Heart right ventricle (tissue), 16 donors: ENCODE measurements around the gene GALK2. TPM values are rescaled to one million over a fixed set of nuclear protein-coding genes. Genes with fewer than 3 reads are reported as not detected.
A peak's percentile ranks its signal among the peaks of the same experiment; 100 is the strongest.

Source experiments
- ATAC-seq, 8 donors: fragments of 200-7000 bp; cut with Tn5 transposase; one replicate each; pipeline ENCODE4 v1.9.1; 2020; ENCODE audit warnings: mild to moderate bottlenecking in 8 of 8, moderate library complexity in 8 of 8, moderate number of reproducible peaks in 1 of 8
- DNase-seq, 2 donors: peaks; one replicate each; pipeline ENCODE4 v3.0.0-alpha.2; 2020
- H3K27ac ChIP-seq, 10 donors: fragments of 200-600 bp; sonication (generic) in 2 of 10; one replicate each; pipeline versions ENCODE4 v1.5.0 to v1.8.0; 2020 to 2022; ENCODE audit warnings: mild to moderate bottlenecking in 3 of 10
- H3K27me3 ChIP-seq, 7 donors: fragments of 200-600 bp; one replicate each; pipeline ENCODE4 v1.8.0; 2021 to 2022; ENCODE audit warnings: mild to moderate bottlenecking in 2 of 7
- H3K36me3 ChIP-seq, 9 donors: fragments of 200-600 bp; sonication (generic) in 1 of 9; one replicate each; pipeline versions ENCODE4 v1.5.0 to v1.8.0; 2020 to 2022; ENCODE audit warnings: mild to moderate bottlenecking in 2 of 9
- H3K4me1 ChIP-seq, 9 donors: fragments of 200-600 bp; sonication (generic) in 1 of 9; one replicate each; pipeline versions ENCODE4 v1.5.0 to v1.8.0; 2020 to 2022; ENCODE audit warnings: mild to moderate bottlenecking in 4 of 9
- H3K4me3 ChIP-seq, 10 donors: fragments of 200-600 bp; sonication (generic) in 2 of 10; one replicate each; pipeline versions ENCODE4 v1.5.0 to v1.8.0; 2020 to 2022; ENCODE audit warnings: mild to moderate bottlenecking in 7 of 10, moderate library complexity in 2 of 10
- H3K9me3 ChIP-seq, 11 donors: fragments of 200-600 bp in 10 of 11; sonication (generic) in 2 of 11; one replicate each; pipeline versions ENCODE4 v1.5.0 to v1.8.0; 2013 to 2022; ENCODE audit warnings: mild to moderate bottlenecking in 2 of 11, control low read depth in 1 of 11, moderate library complexity in 1 of 11
- WGBS, 2 donors: extraction: QIAGEN DNeasy Blood & Tissue Kit; methylation state at CpG; one replicate each; pipeline ENCODE4 v1.1.7; 2013; ENCODE audit warnings: inconsistent platforms in 1 of 2; 5-methylcytosine and 5-hydroxymethylcytosine counted together
- intact Hi-C, 10 donors: fragments of 100-400 bp; cut with DNase I; formaldehyde crosslinking; loops; one replicate each; pipeline versions ENCODE4 v1.11.1 to v1.14.2; 2022
- polyA plus RNA-seq, 2 donors: library from polyadenylated mRNA; stranded (reverse); fragments of 200-250 nt; gene quantifications; one replicate each; pipeline ENCODE4 v1.2.3, GENCODE V29; 2013
- total RNA-seq, 10 donors: library from RNA; stranded (reverse); fragmentation: NEBNext Ultra II Directional in 3 of 10; extraction: Animal tissue kit (Norgen Biotek cat#: 25700) in 3 of 10; gene quantifications; one replicate each; pipeline versions ENCODE4 v1.2.1 to v1.2.4, GENCODE V29; 2021 to 2023
- TF ChIP-seq, protein P1 (sequence below), 9 donors: fragments of 200-600 bp; sonication (generic) in 2 of 9; IDR thresholded peaks; one replicate each; pipeline versions ENCODE4 v1.5.0 to v1.8.0; 2021 to 2022; ENCODE audit warnings: antibody characterized with exemption in 9 of 9, mild to moderate bottlenecking in 5 of 9, moderate library complexity in 1 of 9
- donor health status: Arrhythmogenic right ventricular cardiomyopathy.
- donor health status: ischemic (EF 13 %, LVEDD 7.1; RV severe dilation, severe dysfunction).
- donor health status: healthy with polysubstance abuse.
- donor health status: DM: no; HTN: yes; CAD: no.
- donor health status: DM: no; HTN: no; CAD: no.
- donor health status: ischemic (EF 25% LVEDD 6.9; RV normal size, moderate dysfunction).
- donor health status: ischemic (EF 25% LVEDD 5.7; RV mildly dilated, moderate dysfunction).
- donor health status: healthy.
- donor health status: DM: yes; HTN: yes; CAD: no.
- donor health status: Ischemic cardiomyopathy.
- donor health status: ischemic (EF 35%, LVEDD 5.7; RV mildly dilated, moderate dysfunction).
- donor health status: nonischemic (EF 11% LVEDD 7.7; RV severe dilation, severe dysfunction).
- donor health status: DM: yes; HTN: yes; CAD: no.
- donor health status: PGD.
- donor health status: ischemic (EF 29% LVEDD 5.4; RV normal size, mild dysfunction).
- donor health status: nonischemic (EF 23%, LVEDD 6.1; RV moderate dilation, normal function).

Gene GALK2
- total and polyA plus RNA-seq, 12 donors = 6.2 to 43.9 (median 35.5) TPM

DNA sequence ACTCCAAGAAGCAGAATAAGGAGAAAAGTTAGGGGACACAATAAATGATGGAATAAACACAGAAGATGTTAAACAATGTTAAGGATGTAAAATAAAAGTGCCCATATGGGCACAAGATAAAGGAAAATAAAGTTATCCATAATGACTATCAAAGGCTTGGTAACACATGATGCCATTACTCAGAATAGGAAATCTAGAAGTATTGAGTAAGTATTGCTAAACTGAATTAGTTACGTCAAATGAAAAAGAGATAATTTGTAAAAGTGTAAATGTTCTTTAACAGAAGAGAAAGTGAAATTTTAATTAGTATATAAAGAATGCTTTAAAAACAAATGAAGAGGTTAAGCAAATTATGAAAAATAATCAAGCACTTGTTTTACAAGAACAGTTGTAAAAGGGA lies 21.3 kb upstream of the GALK2 start:
- Histone ChIP-seq H3K27ac (no peak overlapping the region), H3K27me3 (no peaks in the 10 kb centered on the region), H3K4me3 (no peak overlapping the region), H3K9me3 (no peaks in the 10 kb centered on the region), H3K4me1 (peaks cover 0 to 73% (median 55%) of the 10 kb centered on the region in 9 donors), H3K36me3 (peaks cover 0 to 18% (median under 1%) of the 10 kb centered on the region in 9 donors)
- DNase-seq (no peak), ATAC-seq (no peak)
- 83 to 86% methylated on average over 1 of the region's 1 CpG for WGBS, 2 donors
- intact Hi-C loops = loop anchor here (5.0 to 10.0 kb wide), 7 partner anchors 101 to 286 kb away; partner anchors contain the start of genes SECISBP2L (in 4 of the 10) and EID1 (in 1 of the 10)
- TF ChIP-seq, protein P1, sequence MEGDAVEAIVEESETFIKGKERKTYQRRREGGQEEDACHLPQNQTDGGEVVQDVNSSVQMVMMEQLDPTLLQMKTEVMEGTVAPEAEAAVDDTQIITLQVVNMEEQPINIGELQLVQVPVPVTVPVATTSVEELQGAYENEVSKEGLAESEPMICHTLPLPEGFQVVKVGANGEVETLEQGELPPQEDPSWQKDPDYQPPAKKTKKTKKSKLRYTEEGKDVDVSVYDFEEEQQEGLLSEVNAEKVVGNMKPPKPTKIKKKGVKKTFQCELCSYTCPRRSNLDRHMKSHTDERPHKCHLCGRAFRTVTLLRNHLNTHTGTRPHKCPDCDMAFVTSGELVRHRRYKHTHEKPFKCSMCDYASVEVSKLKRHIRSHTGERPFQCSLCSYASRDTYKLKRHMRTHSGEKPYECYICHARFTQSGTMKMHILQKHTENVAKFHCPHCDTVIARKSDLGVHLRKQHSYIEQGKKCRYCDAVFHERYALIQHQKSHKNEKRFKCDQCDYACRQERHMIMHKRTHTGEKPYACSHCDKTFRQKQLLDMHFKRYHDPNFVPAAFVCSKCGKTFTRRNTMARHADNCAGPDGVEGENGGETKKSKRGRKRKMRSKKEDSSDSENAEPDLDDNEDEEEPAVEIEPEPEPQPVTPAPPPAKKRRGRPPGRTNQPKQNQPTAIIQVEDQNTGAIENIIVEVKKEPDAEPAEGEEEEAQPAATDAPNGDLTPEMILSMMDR (IDR thresholded peaks at IDR 0.05) = no peak

DNA sequence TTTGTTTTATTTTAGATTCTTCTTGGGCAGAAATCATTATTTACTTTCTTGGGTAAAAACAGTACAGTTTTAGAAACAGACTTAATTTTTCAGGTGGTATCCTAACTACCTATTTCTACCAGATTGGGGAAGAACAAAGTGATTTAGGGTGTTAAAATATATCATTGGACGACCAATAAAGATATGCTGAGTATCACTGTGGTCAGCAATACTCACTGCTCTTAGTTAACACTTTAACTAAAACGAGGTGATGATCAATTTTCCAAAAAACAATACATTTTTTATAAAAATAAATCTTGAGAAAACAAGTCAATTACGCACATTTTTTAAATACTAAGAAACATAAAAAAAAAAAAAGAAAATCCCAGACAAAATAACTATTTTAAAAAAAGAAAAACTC lies 18.2 kb upstream of the GALK2 start:
- peaks cover 0 to 6% (median 0%) of the 10 kb centered on the region in 9 donors for H3K36me3 ChIP-seq
- H3K4me3 ChIP-seq = no peak overlapping the region
- DNase-seq (no peak), ATAC-seq (no peak)
- H3K4me1 ChIP-seq = peaks cover 2 to 73% (median 56%) of the 10 kb centered on the region in 9 donors
- no peaks in the 10 kb centered on the region for H3K27me3 ChIP-seq
- no peak overlapping the region for H3K27ac ChIP-seq
- TF ChIP-seq, protein P1 (IDR thresholded peaks at IDR 0.05) = no peak
- WGBS, 2 donors = 72 to 81% methylated on average over 3 of the region's 3 CpGs
- intact Hi-C loops = loop anchor here in 4 of 10 donors (5.0 to 10.0 kb wide), 4 partner anchors 105 to 817 kb away; partner anchors contain the start of genes SECISBP2L (in 2 of the 4), DUT (in 1 of the 4) and EID1 (in 1 of the 4)
- no peaks in the 10 kb centered on the region for H3K9me3 ChIP-seq

DNA sequence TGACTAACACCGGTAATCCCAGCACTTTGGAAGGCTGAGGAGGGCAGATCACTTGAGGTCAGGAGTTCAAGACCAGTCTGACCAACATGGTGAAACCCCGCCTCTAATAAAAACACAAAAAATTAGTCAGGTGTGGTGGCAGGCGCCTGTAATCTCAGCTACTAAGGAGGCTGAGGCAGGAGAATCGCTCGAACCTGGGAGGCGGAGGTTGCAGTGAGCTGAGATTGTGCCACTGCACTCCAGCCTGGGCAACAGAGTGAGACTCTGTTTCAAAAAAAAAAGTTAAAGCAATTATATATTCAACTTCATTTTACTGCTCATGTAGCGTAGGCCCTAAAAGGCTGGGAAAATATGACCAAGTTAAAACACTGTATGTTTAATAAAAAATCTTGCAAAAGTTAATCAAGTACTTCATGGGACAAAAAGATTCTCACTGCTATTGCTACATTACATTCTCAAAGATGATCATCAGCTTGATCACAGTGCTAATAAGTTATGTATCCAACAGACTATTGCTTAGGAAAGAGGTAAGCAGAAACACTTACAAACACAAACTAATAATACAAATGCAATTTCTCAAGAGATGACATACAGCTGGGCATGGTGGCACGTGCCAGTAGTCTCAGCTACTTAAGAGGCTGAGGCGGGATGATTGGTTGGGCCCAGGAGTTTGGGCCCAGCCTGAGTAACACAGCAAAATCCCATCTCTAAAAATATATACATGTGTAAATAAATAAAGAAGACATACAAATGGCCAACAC lies 17.3 kb upstream of the GALK2 start:
- intact Hi-C loops = loop anchor here in 4 of 10 donors (5.0 to 10.0 kb wide), 4 partner anchors 105 to 818 kb away; partner anchors contain the start of genes SECISBP2L (in 2 of the 4), DUT (in 1 of the 4) and EID1 (in 1 of the 4)
- H3K4me3 ChIP-seq = no peak overlapping the region
- TF ChIP-seq, protein P1 (IDR thresholded peaks at IDR 0.05) = no peak
- no peaks in the 10 kb centered on the region for H3K9me3 ChIP-seq
- WGBS, 2 donors = 92 to 94% methylated on average over 9 of the region's 9 CpGs
- H3K36me3 ChIP-seq = peaks cover 0 to 6% (median 0%) of the 10 kb centered on the region in 9 donors
- H3K4me1 ChIP-seq = peaks cover 2 to 74% (median 58%) of the 10 kb centered on the region in 9 donors
- ATAC-seq (no peak), DNase-seq (no peak)
- no peak overlapping the region for H3K27ac ChIP-seq
- H3K27me3 ChIP-seq = no peaks in the 10 kb centered on the region

DNA sequence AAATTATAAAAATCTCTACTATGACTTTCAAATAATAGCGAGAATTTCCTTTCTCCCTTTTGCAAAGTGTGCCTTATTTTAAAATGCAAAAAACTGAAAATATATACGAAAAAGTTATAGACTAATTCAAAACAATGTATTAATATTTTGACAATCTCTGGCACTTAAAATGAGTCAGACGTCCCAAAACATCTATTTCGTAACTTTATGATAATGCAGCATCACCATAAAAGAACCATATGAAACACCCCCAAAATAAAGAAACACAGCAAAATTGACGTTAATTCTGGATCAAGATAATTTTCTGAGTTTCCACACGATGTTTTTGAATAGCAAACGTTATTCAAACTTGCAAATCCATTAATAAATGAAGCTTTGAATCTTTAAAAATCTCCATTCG lies 15.7 kb upstream of the GALK2 start:
- Histone ChIP-seq H3K4me1 (peaks cover 2 to 65% (median 45%) of the 10 kb centered on the region in 9 donors), H3K4me3 (peak overlapping the region; percentile 84 to 98 (median 92)), H3K9me3 (no peaks in the 10 kb centered on the region), H3K36me3 (peaks cover 0 to 6% (median 0%) of the 10 kb centered on the region in 9 donors), H3K27me3 (no peaks in the 10 kb centered on the region), H3K27ac (peak overlapping the region in 6 of 10 donors; percentile 86 to 94 (median 90))
- ATAC-seq (no peak), DNase-seq (no peak)
- intact Hi-C loops = loop anchor here in 4 of 10 donors (5.0 to 10.0 kb wide), 4 partner anchors 107 to 820 kb away; partner anchors contain the start of genes SECISBP2L (in 2 of the 4), DUT (in 1 of the 4) and EID1 (in 1 of the 4)
- TF ChIP-seq, protein P1 (IDR thresholded peaks at IDR 0.05) = no peak
- 22 to 23% methylated on average over 8 of the region's 8 CpGs for WGBS, 2 donors
